ENCODE measurements around the gene MS4A8.
"Not testable (repeated sequence)": the region's sequence is repeated elsewhere in the genome, so short reads cannot be mapped to it uniquely, and the experiment has no call there.

MS4A8 gene

GRCh38 chr11:60699284-60699691 is at the start of gene MS4A8:
TSS of gene MS4A8 (plus strand) at chr11:60699612. CDS start at chr11:60700861, 1,249 bp downstream.
- DNase-seq, result no peak

GRCh38 chr11:60657888-60658287 is 41.5 kb upstream of the MS4A8 start:
- DNase-seq, result no peak

- no peak for DNase-seq
Observed at GRCh38 chr11:60658409-60658808, 41.0 kb upstream of the MS4A8 start.

- DNase-seq, result no peak
Observed at GRCh38 chr11:60672255-60672654, 27.2 kb upstream of the MS4A8 start.

- DNase-seq, result not testable (repeated sequence)
Observed at GRCh38 chr11:60678231-60678630, 21.2 kb upstream of the MS4A8 start.

- DNase-seq, result no peak
Observed at GRCh38 chr11:60679879-60680278, 19.5 kb upstream of the MS4A8 start.

GRCh38 chr11:60680455-60681119 is 18.8 kb upstream of the MS4A8 start:
- DNase-seq, result no peak

- not testable (repeated sequence) for DNase-seq
Observed at GRCh38 chr11:60684541-60684848, 14.9 kb upstream of the MS4A8 start.

- no peak for DNase-seq
Observed at GRCh38 chr11:60691661-60692060, 7.8 kb upstream of the MS4A8 start.

GRCh38 chr11:60699936-60700335 is 524 bp downstream of the MS4A8 start:
- DNase-seq, result no peak

- no peak for DNase-seq
Observed at GRCh38 chr11:60700689-60701468, 1.5 kb downstream of the MS4A8 start.

- no peak for DNase-seq
Observed at GRCh38 chr11:60701469-60701818, 2.0 kb downstream of the MS4A8 start.

- no peak for DNase-seq
Observed at GRCh38 chr11:60703374-60703773, 4.0 kb downstream of the MS4A8 start.

GRCh38 chr11:60705895-60706294 is 6.5 kb downstream of the MS4A8 start:
- DNase-seq, result no peak

- no peak for DNase-seq
Observed at GRCh38 chr11:60706931-60707330, 7.5 kb downstream of the MS4A8 start.

GRCh38 chr11:60710482-60710881 is 11.1 kb downstream of the MS4A8 start:
- DNase-seq, result no peak

- DNase-seq, result no peak
Observed at GRCh38 chr11:60711276-60711675, 11.9 kb downstream of the MS4A8 start.

- DNase-seq, result not testable (repeated sequence)
Observed at GRCh38 chr11:60713423-60713822, 14.0 kb downstream of the MS4A8 start.

GRCh38 chr11:60717956-60718355 is 18.5 kb downstream of the MS4A8 start:
- DNase-seq, result peak; percentile 16 to 19

- DNase-seq, result no peak
Observed at GRCh38 chr11:60718524-60719316, 19.3 kb downstream of the MS4A8 start.

- no peak for DNase-seq
Observed at GRCh38 chr11:60719391-60719790, 20.0 kb downstream of the MS4A8 start.

- DNase-seq, result no peak
Observed at GRCh38 chr11:60720460-60720859, 21.0 kb downstream of the MS4A8 start.

- DNase-seq, result no peak
Observed at GRCh38 chr11:60724420-60724819, 25.0 kb downstream of the MS4A8 start, which contains the start of gene MS4A18. TSS of gene MS4A18 (plus strand) at chr11:60724720.

- DNase-seq, result no peak
Observed at GRCh38 chr11:60725592-60725991, 26.2 kb downstream of the MS4A8 start.
